H1 (cell line): ENCODE data around the gene LHFPL6. TPM values are rescaled to one million over a fixed set of nuclear protein-coding genes. Genes with fewer than 3 reads are reported as not detected.

Source experiments
- CTCF ChIA-PET: fragments of 300-600 bp; sonication (Branson Sonifier 250); formaldehyde crosslinking; loops from one replicate; lab custom pipeline; 2021; ENCODE audit not compliant: partially characterized antibody; lab: Charles Lee
- POLR2A ChIA-PET: fragments of 300-600 bp; sonication (Branson Sonifier 250); formaldehyde crosslinking; loops from one replicate; lab custom pipeline; 2021; ENCODE audit warnings: inconsistent platforms; ENCODE audit not compliant: partially characterized antibody; lab: Charles Lee
- DNase-seq, 2 experiments: peaks; one replicate each; pipeline versions ENCODE4 v3.0.0 to v3.0.0-alpha.2; 2010 to 2022; ENCODE audit warnings: low spot score in 2 of 2, low read depth in 1 of 2, mixed read lengths in 1 of 2
- FAIRE-seq: peaks from 2 replicates; lab custom pipeline; 2011; peaks lifted over from hg19 to GRCh38; lab: Jason Lieb, UNC
- H2AFZ ChIP-seq: 2 replicates; pipeline ENCODE4 v1.8.1; 2012; ENCODE audit warnings: low read length, inconsistent platforms
- H2AK5ac ChIP-seq: 2 replicates; pipeline ENCODE4 v1.6.1; 2013; ENCODE audit warnings: low read depth, low read length
- H2BK120ac ChIP-seq: replicated peaks from 2 replicates; pipeline ENCODE3; 2013; ENCODE audit warnings: low read depth, low read length, inconsistent platforms
- H2BK12ac ChIP-seq: 2 replicates; pipeline ENCODE4 v1.6.1; 2013; ENCODE audit warnings: low read depth, low read length
- H2BK15ac ChIP-seq: 2 replicates; pipeline ENCODE4 v1.6.1; 2013; ENCODE audit warnings: low read length
- H2BK20ac ChIP-seq: 2 replicates; pipeline ENCODE4 v1.6.1; 2013; ENCODE audit warnings: low read length
- H2BK5ac ChIP-seq: 2 replicates; pipeline ENCODE4 v1.6.1; 2013; ENCODE audit warnings: low read depth, low read length
- H3K14ac ChIP-seq: 2 replicates; pipeline ENCODE4 v1.6.1; 2013; ENCODE audit warnings: inconsistent platforms; ENCODE audit not compliant: insufficient read length
- H3K18ac ChIP-seq: 2 replicates; pipeline ENCODE4 v1.6.1; 2013; ENCODE audit warnings: low read length; ENCODE audit errors: extremely low read depth
- H3K23ac ChIP-seq: 2 replicates; pipeline ENCODE4 v1.6.1; 2013; ENCODE audit warnings: inconsistent platforms; ENCODE audit not compliant: insufficient read length
- H3K23me2 ChIP-seq: 2 replicates; pipeline ENCODE4 v1.6.1; 2013; ENCODE audit warnings: low read depth, low read length
- H3K27ac ChIP-seq: 2 replicates; pipeline ENCODE4 v1.6.1; 2011; ENCODE audit warnings: low read depth, low read length, inconsistent platforms
- H3K27me3 ChIP-seq, 4 experiments: replicated peaks in 1 of 4; 1 replicate in 1 of 4; 2 replicates in 3 of 4; pipeline versions ENCODE4 v1.6.1 to v1.8.1; 2011 to 2013; ENCODE audit warnings: low read length in 3 of 4, mild to moderate bottlenecking in 3 of 4, inconsistent platforms in 2 of 4, mixed read lengths in 2 of 4, moderate library complexity in 1 of 4; ENCODE audit not compliant: control insufficient read depth in 3 of 4, insufficient read depth in 3 of 4; ENCODE audit errors: extremely low read depth in 1 of 4
- H3K36me3 ChIP-seq, 4 experiments: 2 replicates each; pipeline versions ENCODE4 v1.6.1 to v1.8.1; 2011 to 2013; ENCODE audit warnings: mild to moderate bottlenecking in 4 of 4, low read length in 3 of 4, moderate library complexity in 2 of 4, control low read depth in 1 of 4, inconsistent platforms in 1 of 4; ENCODE audit not compliant: insufficient read depth in 4 of 4, control insufficient read depth in 2 of 4
- H3K4ac ChIP-seq: replicated peaks from 2 replicates; pipeline ENCODE3; 2013; ENCODE audit warnings: low read length, low read depth, mixed read lengths, inconsistent platforms; ENCODE audit not compliant: insufficient read length
- H3K4me1 ChIP-seq, 4 experiments: replicated peaks in 1 of 4; 1 replicate in 1 of 4; 2 replicates in 3 of 4; pipeline versions ENCODE4 v1.6.1 to v1.8.1; 2011 to 2013; ENCODE audit warnings: low read length in 3 of 4, inconsistent platforms in 2 of 4, mixed read lengths in 1 of 4; ENCODE audit not compliant: insufficient read depth in 4 of 4, control insufficient read depth in 3 of 4
- H3K4me2 ChIP-seq, 2 experiments: 2 replicates each; pipeline versions ENCODE4 v1.6.1 to v1.8.1; 2011 to 2013; ENCODE audit warnings: low read depth in 2 of 2, low read length in 2 of 2, control low read depth in 1 of 2, inconsistent platforms in 1 of 2, mild to moderate bottlenecking in 1 of 2; ENCODE audit not compliant: insufficient read depth in 1 of 2
- H3K4me3 ChIP-seq, 4 experiments: fragments of 200-600, 300-600 bp in 1 of 4; sonication (generic), shearing (Covaris generic), sonication (Bioruptor Twin) in 1 of 4; 2 replicates each; pipeline versions ENCODE4 v1.5.1 to v1.8.1; 2011 to 2016; ENCODE audit warnings: low read length in 4 of 4, low read depth in 3 of 4, control low read depth in 2 of 4, inconsistent platforms in 2 of 4, mild to moderate bottlenecking in 2 of 4, mixed read lengths in 1 of 4, moderate library complexity in 1 of 4; ENCODE audit not compliant: insufficient read depth in 2 of 4; ENCODE audit errors: extremely low read depth in 1 of 4
- H3K56ac ChIP-seq: replicated peaks from 2 replicates; pipeline ENCODE3; 2013; ENCODE audit warnings: low read depth, mild to moderate bottlenecking, mixed read lengths, low read length, inconsistent platforms; ENCODE audit not compliant: insufficient read length
- H3K79me1 ChIP-seq: 2 replicates; pipeline ENCODE4 v1.6.1; 2013; ENCODE audit warnings: low read depth, low read length, control low read depth
- H3K79me2 ChIP-seq, 2 experiments: 2 replicates each; pipeline versions ENCODE4 v1.6.1 to v1.8.1; 2012 to 2013; ENCODE audit warnings: low read length in 2 of 2, mild to moderate bottlenecking in 2 of 2, inconsistent platforms in 1 of 2; ENCODE audit not compliant: insufficient read depth in 2 of 2, control insufficient read depth in 1 of 2
- H3K9ac ChIP-seq, 4 experiments: replicated peaks in 1 of 4; 1 replicate in 1 of 4; 2 replicates in 3 of 4; pipeline versions ENCODE4 v1.6.1 to v1.8.1; 2011 to 2013; ENCODE audit warnings: low read depth in 3 of 4, low read length in 3 of 4, control low read depth in 2 of 4, mild to moderate bottlenecking in 2 of 4, moderate library complexity in 2 of 4, inconsistent platforms in 1 of 4; ENCODE audit errors: extremely low read depth in 1 of 4
- H3K9me3 ChIP-seq, 2 experiments: 2 replicates each; pipeline versions ENCODE4 v1.6.1 to v1.8.1; 2012 to 2013; ENCODE audit warnings: mild to moderate bottlenecking in 2 of 2, moderate library complexity in 2 of 2, control low read depth in 1 of 2, inconsistent platforms in 1 of 2, low read depth in 1 of 2, low read length in 1 of 2, mixed read lengths in 1 of 2; ENCODE audit not compliant: insufficient read depth in 2 of 2
- H4K20me1 ChIP-seq, 2 experiments: replicated peaks in 1 of 2; 2 replicates each; pipeline versions ENCODE3 to v1.8.1; 2011 to 2013; ENCODE audit warnings: inconsistent platforms in 2 of 2, low read length in 2 of 2, mild to moderate bottlenecking in 1 of 2; ENCODE audit not compliant: insufficient read depth in 2 of 2, control insufficient read depth in 1 of 2
- H4K5ac ChIP-seq: 2 replicates; pipeline ENCODE4 v1.6.1; 2013; ENCODE audit warnings: low read length, low read depth, mixed read lengths, inconsistent platforms; ENCODE audit not compliant: insufficient read length
- H4K8ac ChIP-seq: 2 replicates; pipeline ENCODE4 v1.8.0; 2013; ENCODE audit warnings: mild to moderate bottlenecking, moderate library complexity, low read length, inconsistent platforms; ENCODE audit not compliant: insufficient read depth; ENCODE audit errors: extremely low read depth
- H4K91ac ChIP-seq: replicated peaks from 2 replicates; pipeline ENCODE3; 2013; ENCODE audit warnings: low read length, mixed read lengths, inconsistent platforms; ENCODE audit not compliant: insufficient read length
- ASH2L ChIP-seq: fragments of 200-600, 300-600 bp; sonication (generic); IDR thresholded peaks from one replicate; pipeline ENCODE4 v1.7.1; 2017; ENCODE audit warnings: low read length
- GTF2F1 ChIP-seq: IDR thresholded peaks from 2 replicates; pipeline ENCODE4 v1.6.1; 2012; ENCODE audit warnings: low read depth, low read length, improper control_type of control experiment, borderline replicate concordance
- KDM5A ChIP-seq: fragments of 200-600 bp; IDR thresholded peaks from 2 replicates; pipeline ENCODE4 v1.7.1; 2012; ENCODE audit warnings: mild to moderate bottlenecking, low read length, inconsistent platforms, mixed read lengths
- PHF8 ChIP-seq: fragments of 200-600 bp; sonication (generic); conservative IDR thresholded peaks from 2 replicates; pipeline ENCODE4 v1.7.1; 2012; ENCODE audit warnings: low read depth, mild to moderate bottlenecking, inconsistent platforms, low read length, moderate library complexity
- POLR2A ChIP-seq, 2 experiments: IDR thresholded peaks; 1 replicate in 1 of 2; 2 replicates in 1 of 2; pipeline ENCODE4 v1.6.1; 2011; ENCODE audit warnings: low read depth in 2 of 2, low read length in 2 of 2, mild to moderate bottlenecking in 2 of 2; ENCODE audit errors: control extremely low read depth in 1 of 2
- TAF1 ChIP-seq: IDR thresholded peaks from 2 replicates; pipeline ENCODE4 v1.6.1; 2011; ENCODE audit warnings: mild to moderate bottlenecking, low read depth, low read length
- TBP ChIP-seq: IDR thresholded peaks from 2 replicates; pipeline ENCODE4 v1.6.1; 2011; ENCODE audit warnings: low read depth, low read length, improper control_type of control experiment
- WGBS, 2 experiments: shearing (Covaris generic) in 1 of 2; methylation state at CpG; one replicate each; pipeline versions ENCODE4 v1.1.6 to v1.1.7; 2013 to 2015; ENCODE audit warnings: low lambda C conversion rate in 2 of 2, mixed read lengths in 2 of 2, inconsistent platforms in 1 of 2, low coverage in 1 of 2, missing lambda C conversion rate in 1 of 2; ENCODE audit not compliant: insufficient replicate concordance in 2 of 2, insufficient coverage in 1 of 2, insufficient read length in 1 of 2; ENCODE audit errors: extremely low coverage in 1 of 2, missing lambda C conversion rate in 1 of 2; 5-methylcytosine and 5-hydroxymethylcytosine counted together
- polyA plus RNA-seq, 7 experiments: library from polyadenylated mRNA; depleted of rRNA in 3 of 7; stranded (reverse) in 5 of 7; unstranded in 2 of 7; fragments of >200 nt in 5 of 7; fragments of 200-250 nt in 2 of 7; gene quantifications; 1 replicate in 5 of 7; 2 replicates in 1 of 7; 4 replicates in 1 of 7; pipeline versions ENCODE4 v1.2.1 to v1.2.3, GENCODE V29; 2011 to 2013; ENCODE audit warnings: missing spikeins in 2 of 7, mixed read lengths in 2 of 7
- total RNA-seq: library from RNA; stranded (reverse); fragmentation: NEBNext Ultra II Directional; extraction: Animal tissue kit (Norgen Biotek cat#: 25700); gene quantifications from 2 replicates; pipeline ENCODE4 v1.2.1, GENCODE V29; 2021
- TF ChIP-seq, protein P1 (sequence below): IDR thresholded peaks from 2 replicates; pipeline ENCODE4 v1.6.1; 2011; ENCODE audit warnings: low read depth, mild to moderate bottlenecking, low read length; ENCODE audit not compliant: insufficient read depth

LHFPL6 gene
- total and polyA plus RNA-seq, 2 of the 8 experiments (the other 6 are each of a cell fraction or from before 2014, with no cell fraction given) = 7.6 to 17.0 TPM

DNA sequence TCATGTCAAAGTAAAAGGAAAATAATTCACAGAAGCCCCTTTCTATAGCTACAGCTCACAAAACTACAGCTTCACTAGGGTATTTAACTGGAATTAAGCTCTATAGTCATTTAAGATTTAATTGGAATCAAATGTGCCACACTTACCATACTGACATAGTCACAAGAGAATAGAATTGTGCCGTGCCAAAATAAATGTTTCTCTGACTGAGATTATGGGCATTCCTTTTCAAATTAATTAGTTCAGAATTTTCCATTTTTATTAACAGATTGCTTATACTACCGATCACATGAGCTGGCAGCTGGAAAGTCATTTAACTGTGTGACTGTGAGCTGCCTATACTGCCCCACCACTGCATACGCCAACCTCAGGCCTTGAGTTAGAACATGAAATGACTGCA is 108.4 kb downstream of the LHFPL6 start:
- Histone ChIP-seq H2BK15ac (no peak overlapping the region), H4K91ac (peak overlapping the region; percentile 97), H4K20me1 (no peaks in the 10 kb centered on the region), H3K9ac (no peak overlapping the region), H3K79me1 (no peaks in the 10 kb centered on the region), H3K23me2 (no peaks in the 10 kb centered on the region; the same call in 1 of the 2 replicates), H2AK5ac (no peak overlapping the region), H3K36me3 (no peaks in the 10 kb centered on the region), H3K9me3 (no peaks in the 10 kb centered on the region), H3K4ac (peak overlapping the region; percentile 55), H3K18ac (peak overlapping the region; percentile 12; the same call in 1 of the 2 replicates), H2BK5ac (peak overlapping the region; percentile 92; the same call in 1 of the 2 replicates), H4K8ac (no peak overlapping the region), H3K4me3 (no peak overlapping the region), H2AFZ (no peak overlapping the region), H3K4me2 (peak overlapping the region in 1 of 2 experiments; percentile 25; a peak in 1 of 4 replicates), H2BK20ac (peak overlapping the region; percentile 24; the same call in 1 of the 2 replicates), H3K4me1 (peaks cover 13 to 53% (median 25%) of the 10 kb centered on the region in 4 experiments; a peak in 6 of 7 replicates), H3K27ac (no peak overlapping the region), H3K27me3 (no peaks in the 10 kb centered on the region), H3K79me2 (no peaks in the 10 kb centered on the region), H3K56ac (no peak overlapping the region), H3K14ac (no peak overlapping the region), H2BK120ac (peak overlapping the region; percentile 83), H3K23ac (no peak overlapping the region), H4K5ac (peak overlapping the region; percentile 77), H2BK12ac (0 out of 2 replicates have a peak overlapping the region, but pooled peaks have one; percentile 63)
- FAIRE-seq (no peak), DNase-seq (no peak)
- POLR2A ChIA-PET = no interaction called here
- WGBS, 2 experiments = 82% methylated on average over 3 of the region's 3 CpGs; no CpG with 5 or more reads in 1 of the 2 experiments
- TF ChIP-seq, protein P1, sequence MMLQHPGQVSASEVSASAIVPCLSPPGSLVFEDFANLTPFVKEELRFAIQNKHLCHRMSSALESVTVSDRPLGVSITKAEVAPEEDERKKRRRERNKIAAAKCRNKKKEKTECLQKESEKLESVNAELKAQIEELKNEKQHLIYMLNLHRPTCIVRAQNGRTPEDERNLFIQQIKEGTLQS = no peak
- TF ChIP-seq TBP (no peak), GTF2F1 (no peak), POLR2A (IDR thresholded peaks at IDR 0.05; ENCODE audit: control extremely low read depth in 1 of 2, low read depth in 2 of 2, low read length in 2 of 2) (no peak), KDM5A (no peak), TAF1 (no peak), ASH2L (no peak), PHF8 (no peak)
- CTCF ChIA-PET = interaction anchor here (1.2 to 1.4 kb wide), 5 partner anchors 12 to 122 kb away, joined by 3 to 5 read pairs (median 3); no protein-coding TSS in a partner anchor
